ENCODE measurements around the gene SHC2.

- TF ChIP-seq CTCF (IDR thresholded peaks at IDR 0.05), result no peak
- TF ChIP-seq POLR2A (IDR thresholded peaks at IDR 0.05), result no peak
Observed at GRCh38 chr19:501646-502045, 40.8 kb upstream of the SHC2 start.

Measured in thyroid gland (tissue), 4 donors.